OCI-LY3 (cell line): Measurements from ENCODE around the gene RAE1.

Source experiments
- EZH2phosphoT487 ChIP-seq: fragments of 200-600 bp; shearing (Covaris generic); IDR thresholded peaks from 2 replicates; pipeline ENCODE4 v1.6.1; 2018; ENCODE audit warnings: antibody characterized with exemption, mixed run types, low read depth
- TF ChIP-seq, protein P1 (sequence below): fragments of 200-600, 300-600 bp; sonication (generic); IDR thresholded peaks from 2 replicates; pipeline ENCODE4 v1.5.1; 2014; ENCODE audit warnings: antibody characterized with exemption, low read length, low read depth

DNA sequence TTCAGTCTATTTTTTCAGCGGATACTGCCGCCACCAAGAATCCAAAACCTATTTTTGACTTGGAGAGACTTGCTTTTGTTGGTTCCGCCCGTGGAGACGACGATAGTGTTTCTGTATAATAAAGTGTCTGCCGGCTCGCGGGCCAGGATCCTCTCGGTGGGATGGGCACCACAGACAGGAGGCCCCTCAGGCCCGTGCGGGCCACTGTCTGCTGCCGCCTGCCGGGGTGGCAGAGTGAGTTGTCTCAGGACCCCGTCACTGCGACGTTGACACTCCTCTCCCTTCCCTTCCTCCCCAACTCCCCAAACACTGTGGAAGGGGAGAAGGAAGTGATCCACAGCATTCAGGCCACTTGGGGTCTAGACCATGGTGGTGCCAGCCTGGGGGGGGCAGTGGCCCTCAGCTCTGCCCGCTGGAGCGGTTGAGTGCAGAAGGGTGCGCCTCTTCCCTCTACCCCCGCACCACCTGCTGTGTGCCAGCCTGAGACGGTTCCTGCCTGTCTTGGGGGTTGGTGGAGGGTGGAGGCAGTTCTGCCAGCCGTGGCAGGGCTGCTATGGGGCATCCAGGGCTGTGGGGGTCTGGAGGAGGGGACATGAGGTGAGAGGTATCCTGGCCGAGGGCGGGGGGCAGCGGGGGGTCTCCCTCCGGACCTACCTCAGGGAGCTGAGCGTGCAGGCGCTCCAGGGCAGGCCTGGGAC is 57.6 kb downstream of the RAE1 start:
- TF ChIP-seq, protein P1, sequence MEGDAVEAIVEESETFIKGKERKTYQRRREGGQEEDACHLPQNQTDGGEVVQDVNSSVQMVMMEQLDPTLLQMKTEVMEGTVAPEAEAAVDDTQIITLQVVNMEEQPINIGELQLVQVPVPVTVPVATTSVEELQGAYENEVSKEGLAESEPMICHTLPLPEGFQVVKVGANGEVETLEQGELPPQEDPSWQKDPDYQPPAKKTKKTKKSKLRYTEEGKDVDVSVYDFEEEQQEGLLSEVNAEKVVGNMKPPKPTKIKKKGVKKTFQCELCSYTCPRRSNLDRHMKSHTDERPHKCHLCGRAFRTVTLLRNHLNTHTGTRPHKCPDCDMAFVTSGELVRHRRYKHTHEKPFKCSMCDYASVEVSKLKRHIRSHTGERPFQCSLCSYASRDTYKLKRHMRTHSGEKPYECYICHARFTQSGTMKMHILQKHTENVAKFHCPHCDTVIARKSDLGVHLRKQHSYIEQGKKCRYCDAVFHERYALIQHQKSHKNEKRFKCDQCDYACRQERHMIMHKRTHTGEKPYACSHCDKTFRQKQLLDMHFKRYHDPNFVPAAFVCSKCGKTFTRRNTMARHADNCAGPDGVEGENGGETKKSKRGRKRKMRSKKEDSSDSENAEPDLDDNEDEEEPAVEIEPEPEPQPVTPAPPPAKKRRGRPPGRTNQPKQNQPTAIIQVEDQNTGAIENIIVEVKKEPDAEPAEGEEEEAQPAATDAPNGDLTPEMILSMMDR = no peak
- no peak for TF ChIP-seq EZH2phosphoT487
